Measurements from ENCODE around the gene PLA2G4E.

The PLA2G4E gene

DNA sequence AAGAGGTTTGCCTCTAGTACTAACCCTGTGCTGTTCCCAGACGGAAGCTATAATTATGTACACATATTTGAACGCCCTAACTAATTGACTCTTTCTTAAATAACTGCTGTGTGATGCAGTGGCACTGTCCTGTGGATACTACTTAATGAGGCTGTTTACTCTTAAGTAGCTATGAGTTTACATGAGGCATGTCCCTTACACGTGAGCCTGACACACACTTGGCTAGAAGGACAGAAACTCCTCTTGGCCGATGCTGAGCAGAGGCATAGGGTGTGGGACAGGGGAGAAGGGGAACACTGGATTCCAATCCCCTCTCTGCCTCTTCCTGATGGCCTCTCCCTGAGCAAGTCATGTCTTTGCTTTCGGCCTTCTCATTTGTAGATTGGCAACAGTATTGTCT, 70.4 kb downstream of the PLA2G4E start:
- DNase-seq (ENCODE audit: low read depth): no peak
- no peak overlapping the region for H3K4me3 ChIP-seq (ENCODE audit: low read depth, low read length)
- TF ChIP-seq, protein P1, sequence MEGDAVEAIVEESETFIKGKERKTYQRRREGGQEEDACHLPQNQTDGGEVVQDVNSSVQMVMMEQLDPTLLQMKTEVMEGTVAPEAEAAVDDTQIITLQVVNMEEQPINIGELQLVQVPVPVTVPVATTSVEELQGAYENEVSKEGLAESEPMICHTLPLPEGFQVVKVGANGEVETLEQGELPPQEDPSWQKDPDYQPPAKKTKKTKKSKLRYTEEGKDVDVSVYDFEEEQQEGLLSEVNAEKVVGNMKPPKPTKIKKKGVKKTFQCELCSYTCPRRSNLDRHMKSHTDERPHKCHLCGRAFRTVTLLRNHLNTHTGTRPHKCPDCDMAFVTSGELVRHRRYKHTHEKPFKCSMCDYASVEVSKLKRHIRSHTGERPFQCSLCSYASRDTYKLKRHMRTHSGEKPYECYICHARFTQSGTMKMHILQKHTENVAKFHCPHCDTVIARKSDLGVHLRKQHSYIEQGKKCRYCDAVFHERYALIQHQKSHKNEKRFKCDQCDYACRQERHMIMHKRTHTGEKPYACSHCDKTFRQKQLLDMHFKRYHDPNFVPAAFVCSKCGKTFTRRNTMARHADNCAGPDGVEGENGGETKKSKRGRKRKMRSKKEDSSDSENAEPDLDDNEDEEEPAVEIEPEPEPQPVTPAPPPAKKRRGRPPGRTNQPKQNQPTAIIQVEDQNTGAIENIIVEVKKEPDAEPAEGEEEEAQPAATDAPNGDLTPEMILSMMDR (conservative IDR thresholded peaks at IDR 0.05; ENCODE audit: low read depth, low read length): no peak

DNA sequence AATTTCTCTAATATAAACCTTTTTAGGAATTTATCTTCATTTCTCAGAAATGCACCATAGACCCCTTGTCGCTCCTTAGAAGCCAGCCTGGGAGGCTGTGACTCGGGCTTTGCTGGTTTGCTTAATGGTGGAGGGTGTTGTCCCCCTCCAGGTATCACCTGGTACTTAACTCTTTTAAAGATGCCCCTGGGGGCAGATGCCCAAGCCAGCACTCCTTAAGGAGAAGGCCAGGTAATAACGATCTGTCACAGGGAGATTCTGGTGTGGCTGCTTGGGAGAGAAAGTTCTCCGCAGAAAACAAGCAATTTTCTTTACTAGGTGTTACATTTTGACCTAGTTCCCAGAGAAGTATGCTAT, 70.7 kb downstream of the PLA2G4E start:
- DNase-seq (ENCODE audit: low read depth): no peak
- H3K4me3 ChIP-seq (ENCODE audit: low read depth, low read length): no peak overlapping the region
- TF ChIP-seq, protein P1 (conservative IDR thresholded peaks at IDR 0.05; ENCODE audit: low read depth, low read length): no peak

DNA sequence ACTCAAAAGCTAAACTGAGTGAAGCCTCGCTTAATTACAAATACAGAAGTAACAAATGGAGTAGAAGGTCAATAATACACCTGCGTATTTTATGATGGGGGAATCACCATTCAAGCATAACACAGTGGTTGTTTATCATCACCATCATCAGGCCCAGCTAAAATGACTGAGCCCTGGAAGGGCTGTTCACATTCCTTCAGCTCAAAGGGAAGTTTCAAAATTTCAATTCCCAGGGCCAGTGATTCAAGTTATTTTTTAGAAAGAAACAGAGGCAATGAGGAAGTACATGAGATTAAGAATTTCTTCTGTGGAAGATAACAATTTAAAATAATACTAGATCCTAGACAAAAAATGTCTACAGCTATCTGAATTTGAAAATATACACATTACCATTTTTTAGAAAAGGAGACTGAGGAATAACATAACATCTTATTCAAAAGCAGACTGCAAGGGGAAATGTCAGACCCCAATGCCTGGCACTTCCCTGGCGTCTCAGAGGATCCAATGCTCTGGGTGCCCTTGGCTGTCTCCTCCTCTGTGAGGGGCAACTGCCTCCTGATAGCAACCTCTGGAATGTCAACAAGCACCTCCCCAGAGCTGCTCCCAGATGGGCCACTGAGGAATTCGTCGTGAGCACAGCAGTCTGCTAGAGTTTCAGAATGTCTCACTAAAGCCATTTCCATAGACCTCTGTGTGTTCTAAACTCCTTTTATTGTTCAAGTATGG, 71.3 kb downstream of the PLA2G4E start:
- TF ChIP-seq, protein P1 (conservative IDR thresholded peaks at IDR 0.05; ENCODE audit: low read depth, low read length): no peak
- DNase-seq (ENCODE audit: low read depth): no peak
- no peak overlapping the region for H3K4me3 ChIP-seq (ENCODE audit: low read depth, low read length)

DNA sequence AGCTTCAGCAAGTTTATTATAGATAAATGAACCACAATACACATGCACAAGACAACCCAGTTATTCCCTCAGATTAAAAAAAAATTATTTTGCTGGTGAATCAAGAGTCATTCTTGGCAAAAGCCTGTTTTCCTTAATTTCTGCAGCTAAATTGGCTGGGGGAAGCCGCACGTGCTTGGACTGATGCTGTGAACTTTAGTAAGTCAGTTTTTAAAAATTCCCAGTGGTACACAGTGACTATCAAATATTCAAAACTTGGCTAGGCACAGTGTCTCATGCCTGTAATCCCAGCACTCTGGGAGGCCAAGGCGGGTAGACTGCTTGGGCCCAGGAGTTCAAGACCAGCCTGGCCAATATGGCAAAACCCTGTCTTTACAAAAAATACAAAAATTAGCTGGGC, 72.4 kb downstream of the PLA2G4E start:
- H3K4me3 ChIP-seq (ENCODE audit: low read depth, low read length): no peak overlapping the region
- TF ChIP-seq, protein P1 (conservative IDR thresholded peaks at IDR 0.05; ENCODE audit: low read depth, low read length): no peak

DNA sequence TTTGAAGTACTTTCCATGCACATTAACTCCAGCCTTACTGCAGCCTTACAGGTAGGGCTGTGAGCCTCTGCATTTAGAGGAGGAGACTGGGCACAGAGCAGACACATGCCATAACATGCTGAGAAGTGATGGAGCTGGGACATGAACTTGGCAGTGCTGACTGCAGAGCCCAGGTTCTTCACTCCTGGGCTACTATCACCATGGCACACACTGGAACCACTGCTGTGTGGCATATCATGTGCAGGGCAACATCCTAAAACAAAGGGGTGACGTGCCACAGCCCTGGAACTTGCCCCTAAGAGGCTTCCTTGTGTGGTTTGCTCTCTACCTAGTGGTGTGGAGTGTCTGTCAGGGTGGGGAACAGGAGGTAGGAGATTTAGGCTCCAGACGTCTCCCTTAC, 73.9 kb downstream of the PLA2G4E start:
- TF ChIP-seq, protein P1 (conservative IDR thresholded peaks at IDR 0.05; ENCODE audit: low read depth, low read length): no peak
- H3K4me3 ChIP-seq (ENCODE audit: low read depth, low read length): no peak overlapping the region
- DNase-seq (ENCODE audit: low read depth): no peak

More for the DNA sequence above, 72.4 kb downstream of the PLA2G4E start:
- DNase-seq (ENCODE audit: low read depth): no peak

DNA sequence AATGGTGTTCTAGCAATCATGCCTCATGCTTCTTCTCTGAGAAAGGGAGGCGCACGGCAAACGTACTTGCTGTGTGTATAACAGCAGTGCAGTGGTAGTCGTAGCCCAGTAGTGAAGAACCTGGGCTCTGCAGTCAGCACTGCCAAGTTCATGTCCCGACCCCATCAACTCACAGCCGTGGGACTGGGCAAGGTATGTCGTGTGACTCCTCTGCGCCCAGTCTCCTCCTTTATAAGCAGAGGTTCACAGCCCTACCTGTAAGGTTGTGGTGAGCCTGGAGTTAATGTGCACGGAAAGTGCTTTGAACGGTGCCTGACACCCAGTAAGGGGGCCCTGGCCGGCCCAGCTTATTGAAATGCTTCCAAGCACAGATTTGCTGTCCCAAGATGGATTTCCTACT, 75.1 kb downstream of the PLA2G4E start:
- TF ChIP-seq, protein P1 (conservative IDR thresholded peaks at IDR 0.05; ENCODE audit: low read depth, low read length): no peak
- no peak overlapping the region for H3K4me3 ChIP-seq (ENCODE audit: low read depth, low read length)
- no peak for DNase-seq (ENCODE audit: low read depth)

DNA sequence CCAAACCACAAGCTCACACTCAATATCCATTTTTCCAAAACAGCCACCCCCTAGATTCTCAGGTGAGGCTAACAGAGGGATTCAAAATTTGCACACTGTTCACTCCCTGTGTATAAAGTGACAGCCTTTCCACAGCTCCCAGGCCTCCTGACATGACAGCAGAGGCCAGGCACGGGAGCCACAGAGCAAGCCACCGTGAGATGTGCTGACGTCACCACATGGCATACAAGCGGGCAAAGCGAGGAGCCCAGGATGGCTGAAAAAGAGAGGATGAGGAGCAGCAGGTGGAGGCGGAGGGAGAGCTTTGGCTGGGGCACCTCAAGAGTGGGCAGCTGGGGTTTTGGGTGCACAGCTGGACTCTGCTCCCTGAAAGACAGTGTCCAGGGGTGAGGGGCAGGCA, 75.6 kb downstream of the PLA2G4E start:
- no peak overlapping the region for H3K4me3 ChIP-seq (ENCODE audit: low read depth, low read length)
- TF ChIP-seq, protein P1 (conservative IDR thresholded peaks at IDR 0.05; ENCODE audit: low read depth, low read length): no peak
- no peak for DNase-seq (ENCODE audit: low read depth)
